Caco-2 (cell line): Measurements from ENCODE around the gene PLEKHG4B. TPM values are rescaled to one million over a fixed set of nuclear protein-coding genes. Genes with fewer than 3 reads are reported as not detected.

Source experiments
- BruUV-seq: library from RNA; stranded (reverse); fragments of 400-500 nt; replicated peaks from 2 replicates; lab custom pipeline; 2021; lab: Mats Ljungman, UMichigan
- CTCF ChIA-PET: fragments of 300-600 bp; sonication (Branson Sonifier 250); formaldehyde crosslinking; loops from one replicate; lab custom pipeline; 2022; ENCODE audit warnings: antibody characterized with exemption; lab: Charles Lee
- POLR2A ChIA-PET: fragments of 300-600 bp; sonication (Branson Sonifier 250); formaldehyde crosslinking; loops from one replicate; lab custom pipeline; 2022; ENCODE audit warnings: antibody characterized with exemption; lab: Charles Lee
- DNase-seq, 2 experiments: peaks; one replicate each; pipeline versions ENCODE4 v3.0.0 to v3.0.0-alpha.2; 2020 to 2022
- H3K27me3 ChIP-seq: replicated peaks from 2 replicates; pipeline ENCODE4 v1.6.0; 2011; ENCODE audit warnings: low read length; ENCODE audit not compliant: control insufficient read depth, insufficient read depth
- H3K36me3 ChIP-seq: 2 replicates; pipeline ENCODE4 v1.5.1; 2011; ENCODE audit warnings: low read length; ENCODE audit not compliant: control insufficient read depth, insufficient read depth
- H3K4me1 ChIP-seq: fragments of 250-450 bp; sonication (Bioruptor Pico); 2 replicates; pipeline ENCODE4 v1.5.1; 2020; ENCODE audit warnings: mild to moderate bottlenecking
- H3K4me3 ChIP-seq: 2 replicates; pipeline ENCODE4 v1.5.1; 2011; ENCODE audit warnings: low read depth, mild to moderate bottlenecking, control low read depth, low read length
- H3K9me3 ChIP-seq: fragments of 250-450 bp; sonication (Bioruptor Pico); 2 replicates; pipeline ENCODE4 v1.5.1; 2020; ENCODE audit warnings: mild to moderate bottlenecking, moderate library complexity
- H3K27ac Mint-ChIP-seq: one replicate; pipeline ENCODE4 v1.8.0; 2022; ENCODE audit warnings: mixed read lengths; ENCODE audit not compliant: unreplicated experiment
- H3K27me3 Mint-ChIP-seq: one replicate; pipeline ENCODE4 v1.8.0; 2022; ENCODE audit warnings: mixed read lengths; ENCODE audit not compliant: insufficient read depth, unreplicated experiment
- H3K36me3 Mint-ChIP-seq: one replicate; pipeline ENCODE4 v1.8.0; 2022; ENCODE audit warnings: mild to moderate bottlenecking, mixed read lengths; ENCODE audit not compliant: insufficient read depth, unreplicated experiment
- H3K4me1 Mint-ChIP-seq: one replicate; pipeline ENCODE4 v1.8.0; 2022; ENCODE audit warnings: low read depth, mixed read lengths; ENCODE audit not compliant: unreplicated experiment
- H3K4me3 Mint-ChIP-seq: one replicate; pipeline ENCODE4 v1.8.0; 2022; ENCODE audit warnings: mild to moderate bottlenecking, moderate library complexity, mixed read lengths; ENCODE audit not compliant: unreplicated experiment
- H3K9me3 Mint-ChIP-seq: one replicate; pipeline ENCODE4 v1.8.0; 2022; ENCODE audit warnings: mixed read lengths; ENCODE audit not compliant: unreplicated experiment
- CTCF ChIP-seq, 2 experiments: fragments of 200-600 bp in 1 of 2; IDR thresholded peaks; 1 replicate in 1 of 2; 2 replicates in 1 of 2; pipeline versions ENCODE4 v1.5.1 to v1.8.0; 2011 to 2022; ENCODE audit warnings: antibody characterized with exemption in 1 of 2, control low read depth in 1 of 2, inconsistent platforms in 1 of 2, low read depth in 1 of 2, low read length in 1 of 2, mild to moderate bottlenecking in 1 of 2, moderate library complexity in 1 of 2; ENCODE audit not compliant: insufficient read depth in 1 of 2, severe bottlenecking in 1 of 2, unreplicated experiment in 1 of 2
- intact Hi-C: fragments of 100-400 bp; cut with micrococcal nuclease; formaldehyde crosslinking; loops from one replicate; pipeline ENCODE4 v1.10.0; 2022; ENCODE audit not compliant: unreplicated experiment
- total RNA-seq: library from RNA; stranded (reverse); gene quantifications from 2 replicates; pipeline ENCODE4 v1.2.3, GENCODE V29; 2022

PLEKHG4B gene
- total RNA-seq, 1 experiment from 2014 or later: 15.0 TPM

DNA sequence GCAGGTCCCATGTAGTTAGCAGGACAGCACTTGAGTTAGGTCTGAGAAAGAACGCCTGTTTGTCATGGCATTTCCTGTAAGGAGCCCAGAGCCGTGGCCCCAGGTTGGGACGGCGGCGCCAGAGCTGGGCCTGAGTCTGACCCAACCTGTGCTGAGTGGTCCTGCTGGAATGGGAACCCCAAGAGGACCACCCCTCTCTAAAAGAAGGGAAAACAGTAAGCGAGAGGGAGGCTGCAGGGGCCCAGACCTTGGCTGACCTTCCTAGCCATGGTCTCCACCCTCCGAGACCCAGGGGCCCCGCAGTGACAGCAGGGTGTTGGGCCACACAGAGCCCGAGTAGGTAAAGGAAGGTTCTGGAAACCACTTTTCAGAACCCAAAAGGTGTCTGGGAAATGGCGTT lies 97.5 kb downstream of the PLEKHG4B start:
- no peaks in the 10 kb centered on the region for H3K9me3 ChIP-seq
- ChIA-PET CTCF (no interaction called here), POLR2A (no interaction called here)
- no peak overlapping the region for H3K4me3 ChIP-seq
- Mint-ChIP-seq H3K36me3 (peaks cover 6% of the 10 kb centered on the region), H3K4me1 (peaks cover 8% of the 10 kb centered on the region), H3K27ac (no peak overlapping the region), H3K9me3 (no peaks in the 10 kb centered on the region), H3K27me3 (no peaks in the 10 kb centered on the region), H3K4me3 (no peak overlapping the region)
- no peaks in the 10 kb centered on the region for H3K27me3 ChIP-seq
- no peak for TF ChIP-seq CTCF (IDR thresholded peaks at IDR 0.05; ENCODE audit: insufficient read depth in 1 of 2, low read depth in 1 of 2, low read length in 1 of 2, severe bottlenecking in 1 of 2, unreplicated experiment in 1 of 2)
- no peak for DNase-seq
- intact Hi-C loops: loop anchor here (2.0 kb wide), 1 partner anchor 241 kb away; no protein-coding TSS in a partner anchor
- H3K4me1 ChIP-seq: no peaks in the 10 kb centered on the region
- BruUV-seq: no TSS peak
- H3K36me3 ChIP-seq: no peaks in the 10 kb centered on the region

- no peak overlapping the region for H3K4me3 ChIP-seq
- intact Hi-C loops: loop anchor here (2.0 kb wide), 1 partner anchor 241 kb away; no protein-coding TSS in a partner anchor
- Mint-ChIP-seq H3K27me3 (no peaks in the 10 kb centered on the region), H3K9me3 (no peaks in the 10 kb centered on the region), H3K4me3 (no peak overlapping the region), H3K36me3 (peaks cover 6% of the 10 kb centered on the region), H3K4me1 (peaks cover 8% of the 10 kb centered on the region), H3K27ac (no peak overlapping the region)
- BruUV-seq: no TSS peak
- H3K9me3 ChIP-seq: no peaks in the 10 kb centered on the region
- POLR2A ChIA-PET: no interaction called here
- no peak for TF ChIP-seq CTCF (IDR thresholded peaks at IDR 0.05; ENCODE audit: insufficient read depth in 1 of 2, low read depth in 1 of 2, low read length in 1 of 2, severe bottlenecking in 1 of 2, unreplicated experiment in 1 of 2)
- H3K36me3 ChIP-seq: no peaks in the 10 kb centered on the region
- DNase-seq: no peak
- H3K27me3 ChIP-seq: no peaks in the 10 kb centered on the region
- H3K4me1 ChIP-seq: no peaks in the 10 kb centered on the region
- CTCF ChIA-PET: no interaction called here
Observed at GRCh38 chr5:189976-190365, 98.0 kb downstream of the PLEKHG4B start.

DNA sequence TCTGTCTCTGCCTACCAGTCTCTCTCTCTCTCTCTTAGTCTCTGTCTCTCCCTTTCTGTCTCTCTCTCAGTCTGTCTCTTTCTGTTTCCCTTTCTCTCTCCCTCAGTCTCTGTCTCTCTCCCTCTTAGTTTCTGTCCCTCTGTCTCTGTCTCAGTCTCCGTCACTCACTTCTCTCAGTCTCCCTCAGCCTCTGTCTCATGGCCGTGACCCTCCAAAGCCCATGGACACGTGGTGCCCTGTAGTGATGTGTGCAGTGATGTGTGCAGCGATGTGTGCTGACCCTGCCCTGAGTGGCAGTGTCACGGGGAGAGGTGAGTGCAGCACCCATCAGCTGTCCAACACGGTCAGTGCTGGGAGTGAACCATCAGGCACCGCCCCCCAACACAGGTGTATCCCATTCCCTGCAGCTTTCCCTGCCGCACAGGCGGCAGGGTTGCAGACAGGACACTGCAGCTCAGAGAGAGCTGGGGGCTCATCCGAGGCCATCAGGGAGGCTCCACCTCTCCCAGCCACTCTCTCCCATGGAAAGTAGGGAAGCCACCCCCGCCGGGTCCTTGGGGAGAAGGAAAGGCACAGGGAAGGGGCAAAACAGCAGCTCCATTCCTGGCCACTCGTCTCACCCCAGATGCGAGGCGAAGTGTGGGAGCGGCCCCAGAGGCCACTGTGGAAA lies 98.5 kb downstream of the PLEKHG4B start:
- H3K9me3 ChIP-seq: no peaks in the 10 kb centered on the region
- intact Hi-C loops: no loop called here
- H3K27me3 Mint-ChIP-seq: no peaks in the 10 kb centered on the region
- no peaks in the 10 kb centered on the region for H3K4me1 ChIP-seq
- POLR2A ChIA-PET: no interaction called here
- no peak overlapping the region for H3K27ac Mint-ChIP-seq
- H3K4me1 Mint-ChIP-seq: peaks cover 8% of the 10 kb centered on the region
- DNase-seq: no peak
- no peaks in the 10 kb centered on the region for H3K36me3 ChIP-seq
- peaks cover 6% of the 10 kb centered on the region for H3K36me3 Mint-ChIP-seq
- no peak overlapping the region for H3K4me3 ChIP-seq
- H3K4me3 Mint-ChIP-seq: no peak overlapping the region
- no peak for TF ChIP-seq CTCF (IDR thresholded peaks at IDR 0.05; ENCODE audit: insufficient read depth in 1 of 2, low read depth in 1 of 2, low read length in 1 of 2, severe bottlenecking in 1 of 2, unreplicated experiment in 1 of 2)
- H3K27me3 ChIP-seq: no peaks in the 10 kb centered on the region
- CTCF ChIA-PET: no interaction called here
- no peaks in the 10 kb centered on the region for H3K9me3 Mint-ChIP-seq
- BruUV-seq: no TSS peak
